Adipose tissue (tissue), 3 donors: ENCODE measurements around the gene UBD. TPM values are rescaled to one million over a fixed set of nuclear protein-coding genes. Genes with fewer than 3 reads are reported as not detected.

ENCODE experiments used
- H3K27ac ChIP-seq: one replicate; pipeline ENCODE4 v1.5.1; 2013; ENCODE audit warnings: low read depth, low read length
- WGBS, 3 donors: extraction: QIAGEN DNeasy Blood & Tissue Kit; methylation state at CpG; one replicate each; pipeline ENCODE4 v1.1.7; 2013; 5-methylcytosine and 5-hydroxymethylcytosine counted together
- polyA plus RNA-seq, 3 donors: library from polyadenylated mRNA; stranded (reverse); fragments of 200-250 nt; gene quantifications; one replicate each; pipeline ENCODE4 v1.2.3, GENCODE V29; 2013
- donor health status: healthy with polysubstance abuse.
- donor health status: Bipolar disorder and iron deficiency.
- donor health status: healthy.

UBD gene
- polyA plus RNA-seq, 3 donors = 0.67 to 2.4 (median 0.77) TPM

DNA sequence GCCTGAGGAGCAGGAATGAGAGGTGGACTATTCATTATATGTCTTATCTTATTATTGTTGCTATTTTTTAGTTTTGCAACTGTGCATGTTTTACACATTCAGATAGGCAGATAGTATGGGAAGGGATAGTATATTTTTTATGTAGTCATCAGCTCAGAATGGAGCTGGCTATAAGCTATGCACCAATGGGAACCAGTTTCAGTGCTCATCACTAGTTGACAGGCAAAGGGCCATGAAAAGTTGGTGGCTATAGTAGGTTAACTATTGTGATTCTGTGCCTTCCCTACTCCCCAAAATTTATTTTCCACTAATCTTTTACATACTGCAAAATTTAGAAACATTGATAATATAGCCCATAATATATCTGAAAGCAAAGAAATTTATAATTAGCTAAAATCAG, 5.3 kb upstream of the UBD start:
- no peak overlapping the region for H3K27ac ChIP-seq

DNA sequence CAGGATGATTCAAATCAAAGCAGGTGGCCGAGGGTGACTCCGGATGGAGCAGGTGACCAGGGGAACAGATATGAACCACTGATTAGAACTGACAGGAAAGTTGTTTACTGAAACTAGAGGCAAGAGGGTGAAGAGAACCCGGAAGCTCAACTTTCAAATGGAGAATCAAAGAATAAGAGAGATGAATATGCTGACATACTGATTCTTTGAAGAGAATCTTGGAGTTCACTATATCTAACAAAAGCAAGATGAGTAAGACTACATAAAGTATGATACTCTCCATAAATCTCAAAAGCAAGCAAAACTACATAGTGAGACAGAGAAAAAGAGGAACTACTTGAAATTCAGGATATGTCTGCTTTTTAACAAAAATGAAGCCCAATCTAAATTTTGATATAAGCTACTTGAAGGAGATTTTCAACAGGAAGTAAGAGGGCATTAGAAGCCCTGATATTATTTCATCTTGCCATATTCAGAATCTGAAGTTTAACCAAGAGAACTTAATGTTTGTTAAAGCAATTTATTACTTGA, 4.0 kb upstream of the UBD start:
- no peak overlapping the region for H3K27ac ChIP-seq
- WGBS, 3 donors = 37 to 51% (median 48%) methylated on average over 3 of the region's 3 CpGs

DNA sequence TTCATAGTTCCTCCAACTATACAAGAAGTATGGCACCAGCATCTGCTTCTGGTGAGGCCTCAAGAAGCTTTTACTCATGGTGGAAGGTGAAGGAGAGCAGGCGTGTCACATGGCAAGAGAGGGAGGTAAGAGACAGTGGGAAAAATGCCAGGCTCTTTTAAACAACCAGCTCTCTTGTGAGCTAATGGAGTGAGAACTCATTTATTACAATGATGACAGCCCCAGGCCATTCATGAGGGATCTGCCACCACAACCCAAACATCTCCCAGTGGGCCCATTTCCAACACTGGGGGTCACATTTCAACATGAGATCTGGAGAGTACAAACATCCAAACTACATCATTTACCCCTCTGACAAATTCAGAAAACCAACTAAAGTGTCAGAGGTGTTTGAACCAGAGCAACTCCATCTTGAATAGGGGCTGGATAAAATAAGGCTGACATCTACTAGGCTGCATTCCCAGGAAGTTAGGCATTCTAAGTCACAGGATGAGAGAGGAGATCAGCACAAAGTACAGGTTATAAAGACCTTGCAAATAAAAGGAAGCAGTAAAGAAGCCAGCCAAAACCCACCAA, 2.2 kb upstream of the UBD start:
- WGBS, 3 donors = 68 to 84% (median 77%) methylated on average over 1 of the region's 1 CpG
- H3K27ac ChIP-seq = no peak overlapping the region

DNA sequence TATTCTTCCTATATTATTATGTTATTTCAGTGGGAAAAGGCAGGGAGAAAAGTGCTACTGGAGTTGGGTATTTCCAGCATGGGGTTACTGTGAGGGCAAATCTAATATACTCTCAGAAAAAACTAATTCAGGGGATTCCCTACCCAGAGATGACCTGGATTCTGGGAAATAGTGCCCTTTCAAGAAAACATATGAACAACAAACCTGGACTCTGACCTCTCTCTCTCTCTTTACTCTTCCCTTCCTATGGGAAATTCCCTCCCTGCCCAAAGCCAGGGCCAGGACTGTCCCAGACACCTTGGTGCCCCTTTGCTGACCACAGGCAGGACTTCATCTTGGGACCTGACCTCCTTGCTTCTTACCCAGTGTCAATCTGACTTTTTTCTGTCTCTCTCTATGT, 1.6 kb upstream of the UBD start:
- no peak overlapping the region for H3K27ac ChIP-seq

DNA sequence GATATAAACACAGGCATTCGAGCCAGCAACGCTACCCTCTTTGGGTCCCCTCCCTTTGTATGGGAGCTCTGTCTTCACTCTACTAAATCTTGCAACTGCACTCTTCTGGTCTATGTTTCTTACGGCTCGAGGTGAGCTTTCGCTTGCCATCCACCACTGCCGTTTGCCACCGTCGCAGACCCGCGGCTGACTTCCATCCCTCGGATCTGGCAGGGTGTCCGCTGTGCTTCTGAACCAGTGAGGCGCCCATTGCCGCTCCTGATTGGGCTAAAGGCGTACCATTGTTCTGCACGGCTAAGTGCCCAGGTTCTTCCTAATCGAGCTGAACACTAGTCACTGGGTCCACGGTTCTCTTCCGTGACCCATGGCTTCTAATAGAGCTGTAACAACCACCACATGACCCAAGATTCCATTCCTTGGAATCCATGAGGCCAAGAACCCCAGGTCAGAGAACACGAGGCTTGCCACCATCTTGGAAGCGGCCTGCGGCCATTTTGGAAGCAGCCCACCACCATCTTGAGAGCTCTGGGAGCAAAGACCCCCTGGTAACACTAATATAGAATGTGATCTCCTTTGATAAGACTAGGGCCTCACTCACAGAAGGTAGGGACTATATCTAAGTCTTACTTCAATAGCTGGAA, 973 bp downstream of the UBD start:
- no peak overlapping the region for H3K27ac ChIP-seq
- WGBS, 3 donors = 89 to 91% (median 90%) methylated on average over 22 of the region's 22 CpGs

DNA sequence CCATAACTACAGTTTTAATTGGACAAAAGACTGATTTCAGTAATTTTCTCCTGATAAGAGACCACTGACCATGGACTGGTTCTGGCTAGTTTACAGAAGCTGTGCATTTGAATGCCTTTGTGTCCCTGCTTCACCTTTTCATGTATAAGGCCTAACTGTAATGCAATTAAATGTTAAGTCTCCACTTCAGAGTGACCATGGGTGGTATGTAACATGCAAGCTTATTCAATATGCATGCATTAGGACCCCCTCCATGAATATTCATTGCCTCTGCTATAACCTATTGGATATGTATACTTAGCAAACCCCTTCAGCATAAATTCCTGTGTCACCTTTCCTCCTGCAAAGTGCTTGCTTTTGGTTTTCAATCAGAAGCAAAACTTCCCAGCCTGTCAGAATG, 2.2 kb downstream of the UBD start:
- no peak overlapping the region for H3K27ac ChIP-seq

DNA sequence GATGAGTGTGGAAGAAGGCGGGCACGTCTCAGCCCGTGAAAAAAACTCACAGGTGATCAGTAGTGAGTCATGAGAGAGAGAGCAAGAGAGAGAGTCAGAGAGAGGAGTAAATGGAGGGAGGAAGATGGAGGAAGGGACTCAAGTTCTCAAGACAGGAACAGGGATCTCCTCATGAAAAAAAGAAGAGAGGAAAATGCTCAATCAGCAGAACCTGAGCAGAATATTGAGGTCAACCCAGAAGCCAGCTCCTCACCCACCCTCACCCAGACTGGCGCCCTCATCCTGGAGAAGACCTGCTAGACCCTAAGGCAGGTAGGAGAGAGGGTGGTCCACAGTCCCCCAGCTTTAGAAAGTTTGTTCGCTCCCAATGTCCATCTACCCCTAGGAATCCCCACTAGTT, 4.8 kb downstream of the UBD start:
- H3K27ac ChIP-seq = no peak overlapping the region
- 76 to 89% (median 78%) methylated on average over 5 of the region's 5 CpGs for WGBS, 3 donors

DNA sequence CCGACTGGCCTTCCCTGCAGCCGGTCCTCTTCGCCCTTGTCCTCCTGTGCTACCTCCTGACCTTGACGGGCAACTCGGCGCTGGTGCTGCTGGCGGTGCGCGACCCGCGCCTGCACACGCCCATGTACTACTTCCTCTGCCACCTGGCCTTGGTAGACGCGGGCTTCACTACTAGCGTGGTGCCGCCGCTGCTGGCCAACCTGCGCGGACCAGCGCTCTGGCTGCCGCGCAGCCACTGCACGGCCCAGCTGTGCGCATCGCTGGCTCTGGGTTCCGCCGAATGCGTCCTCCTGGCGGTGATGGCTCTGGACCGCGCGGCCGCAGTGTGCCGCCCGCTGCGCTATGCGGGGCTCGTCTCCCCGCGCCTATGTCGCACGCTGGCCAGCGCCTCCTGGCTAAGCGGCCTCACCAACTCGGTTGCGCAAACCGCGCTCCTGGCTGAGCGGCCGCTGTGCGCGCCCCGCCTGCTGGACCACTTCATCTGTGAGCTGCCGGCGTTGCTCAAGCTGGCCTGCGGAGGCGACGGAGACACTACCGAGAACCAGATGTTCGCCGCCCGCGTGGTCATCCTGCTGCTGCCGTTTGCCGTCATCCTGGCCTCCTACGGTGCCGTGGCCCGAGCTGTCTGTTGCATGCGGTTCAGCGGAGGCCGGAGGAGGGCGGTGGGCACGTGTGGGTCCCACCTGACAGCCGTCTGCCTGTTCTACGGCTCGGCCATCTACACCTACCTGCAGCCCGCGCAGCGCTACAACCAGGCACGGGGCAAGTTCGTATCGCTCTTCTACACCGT, 6.1 kb downstream of the UBD start:
- no peak overlapping the region for H3K27ac ChIP-seq
- 3% methylated on average over 80 to 83 of the region's 83 CpGs for WGBS, 3 donors

DNA sequence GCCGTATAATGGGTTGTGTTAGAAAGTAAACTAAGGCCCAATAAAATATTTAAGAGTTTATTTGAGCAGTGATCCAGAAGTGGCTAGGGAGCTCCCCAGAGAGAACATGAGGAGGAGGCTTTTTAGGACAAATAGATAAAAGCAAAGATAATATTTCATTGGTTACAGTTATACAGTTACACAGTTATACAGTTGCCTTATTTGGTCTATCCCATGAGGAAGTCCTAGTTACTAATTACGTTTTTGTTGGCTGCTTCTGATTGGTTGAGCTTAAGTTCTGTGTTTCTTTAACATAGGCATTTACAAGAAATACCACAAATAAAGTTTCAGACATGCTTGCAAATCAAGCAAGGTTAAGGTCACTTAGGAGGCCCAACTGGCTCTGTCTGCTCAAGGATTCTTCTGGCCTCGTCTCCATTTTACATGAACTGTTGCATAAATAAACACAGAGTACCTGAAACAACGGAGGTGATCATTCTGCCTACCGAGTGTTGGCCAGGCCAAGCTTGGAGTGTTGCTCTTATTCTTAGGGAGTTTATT, 7.0 kb downstream of the UBD start:
- 23 to 50% (median 28%) methylated on average over 5 of the region's 5 CpGs for WGBS, 3 donors
- no peak overlapping the region for H3K27ac ChIP-seq

DNA sequence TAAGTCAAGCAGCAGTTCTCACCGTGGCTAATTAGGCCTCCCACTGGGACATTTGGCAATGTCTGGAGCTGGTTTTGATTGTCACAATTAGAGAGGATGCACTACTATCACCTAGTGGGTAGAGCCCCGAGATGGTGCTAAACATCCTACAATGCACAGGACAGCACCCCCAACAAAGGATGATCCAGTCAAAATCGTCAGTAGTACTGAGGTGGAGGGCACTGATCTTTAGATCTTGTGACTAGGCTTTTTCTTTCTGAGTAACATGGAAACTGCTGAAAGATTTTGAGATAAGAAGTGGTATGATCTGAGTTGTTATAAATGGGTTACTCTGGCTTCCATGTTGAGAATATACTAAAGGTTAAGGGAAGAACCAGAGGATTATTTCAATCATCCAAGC, 12.0 kb downstream of the UBD start:
- 44 to 46% (median 45%) methylated on average over 3 of the region's 3 CpGs for WGBS, 3 donors
- no peak overlapping the region for H3K27ac ChIP-seq

DNA sequence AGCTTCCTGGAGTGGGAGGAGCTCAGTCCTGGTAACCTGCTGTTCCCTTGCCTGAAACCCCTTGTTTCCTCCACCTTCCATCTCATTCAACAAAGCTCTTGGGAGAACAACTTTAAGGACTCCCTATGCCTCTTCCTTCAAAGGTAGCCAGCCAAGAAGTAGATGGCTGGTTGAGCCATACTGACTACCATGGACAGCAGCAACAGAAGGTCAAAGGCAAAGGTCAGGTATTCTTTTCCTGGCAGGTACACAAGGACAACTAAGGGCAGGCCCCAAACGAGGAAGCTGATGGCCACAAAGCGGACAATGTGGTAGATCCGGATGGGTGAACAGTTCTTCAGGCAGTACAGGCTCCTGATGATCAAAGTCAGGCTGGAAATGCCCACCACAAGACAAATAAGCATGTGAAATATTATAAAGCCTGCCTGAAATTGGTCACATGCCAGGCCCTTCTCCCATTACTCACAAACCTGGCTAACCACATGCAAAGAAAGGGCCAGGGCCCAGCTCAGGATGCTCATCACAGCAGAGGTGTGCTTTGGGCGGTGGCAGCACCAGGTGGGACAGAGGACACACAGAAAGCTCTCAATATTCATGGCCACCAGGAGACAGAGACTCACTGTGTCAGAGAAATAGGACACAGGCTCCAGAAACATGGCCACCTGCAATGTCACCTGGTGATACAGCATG, 21.7 kb downstream of the UBD start:
- no peak overlapping the region for H3K27ac ChIP-seq
- 76 to 82% (median 76%) methylated on average over 4 of the region's 4 CpGs for WGBS, 3 donors

DNA sequence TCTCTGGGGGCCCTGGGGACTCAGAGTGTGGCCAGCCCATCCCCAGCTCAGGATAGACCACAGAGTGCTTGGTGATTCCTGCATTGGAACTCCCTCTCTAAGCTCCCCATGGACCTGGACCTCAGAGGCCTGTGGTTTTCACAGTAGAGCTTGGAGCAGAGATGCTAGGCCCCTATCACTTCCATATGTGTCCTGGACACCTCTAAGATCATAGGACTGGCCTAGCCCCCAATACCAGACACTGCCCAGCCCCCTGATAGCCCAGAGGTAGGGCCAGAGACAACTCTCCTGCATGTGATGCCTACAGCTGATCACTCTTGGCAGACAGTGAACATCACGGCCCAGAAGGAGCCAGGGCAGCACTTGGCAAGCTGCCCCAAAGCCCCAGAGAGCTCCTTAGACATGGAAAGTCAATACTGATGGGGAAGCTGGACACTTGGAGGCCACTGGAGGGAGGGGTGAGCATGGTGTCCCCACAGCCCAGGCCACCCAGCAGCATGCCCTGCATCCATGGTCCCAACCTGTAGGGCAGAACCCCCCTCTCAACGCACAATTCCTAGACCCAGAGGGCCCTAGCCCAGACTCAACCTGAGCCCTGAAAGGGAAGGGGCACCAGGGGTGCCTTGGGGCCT, 27.1 kb downstream of the UBD start:
- no peak overlapping the region for H3K27ac ChIP-seq
- WGBS, 3 donors = 43 to 96% (median 46%) methylated on average over 2 of the region's 2 CpGs

DNA sequence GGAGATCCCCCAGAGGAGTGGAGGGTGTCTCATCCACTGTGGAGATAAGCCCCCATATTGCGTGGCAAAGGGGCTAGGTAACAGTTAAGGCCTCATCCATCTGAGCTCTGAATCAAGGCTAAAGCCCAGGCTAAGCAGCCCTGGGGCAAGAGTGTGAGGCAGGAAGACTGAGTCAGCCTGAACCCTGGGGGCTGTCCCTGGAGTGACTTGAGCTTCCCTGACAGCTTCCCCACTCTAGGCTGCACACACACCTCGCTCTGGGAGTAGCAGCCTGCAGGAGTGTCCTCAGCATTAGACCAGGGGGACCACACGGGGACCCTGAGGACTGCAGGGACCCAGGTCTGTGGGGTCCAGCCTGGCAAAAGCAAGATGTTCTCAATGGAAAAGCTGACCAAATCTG, 27.9 kb downstream of the UBD start:
- 57 to 83% (median 76%) methylated on average over 3 of the region's 3 CpGs for WGBS, 3 donors
- H3K27ac ChIP-seq = no peak overlapping the region

DNA sequence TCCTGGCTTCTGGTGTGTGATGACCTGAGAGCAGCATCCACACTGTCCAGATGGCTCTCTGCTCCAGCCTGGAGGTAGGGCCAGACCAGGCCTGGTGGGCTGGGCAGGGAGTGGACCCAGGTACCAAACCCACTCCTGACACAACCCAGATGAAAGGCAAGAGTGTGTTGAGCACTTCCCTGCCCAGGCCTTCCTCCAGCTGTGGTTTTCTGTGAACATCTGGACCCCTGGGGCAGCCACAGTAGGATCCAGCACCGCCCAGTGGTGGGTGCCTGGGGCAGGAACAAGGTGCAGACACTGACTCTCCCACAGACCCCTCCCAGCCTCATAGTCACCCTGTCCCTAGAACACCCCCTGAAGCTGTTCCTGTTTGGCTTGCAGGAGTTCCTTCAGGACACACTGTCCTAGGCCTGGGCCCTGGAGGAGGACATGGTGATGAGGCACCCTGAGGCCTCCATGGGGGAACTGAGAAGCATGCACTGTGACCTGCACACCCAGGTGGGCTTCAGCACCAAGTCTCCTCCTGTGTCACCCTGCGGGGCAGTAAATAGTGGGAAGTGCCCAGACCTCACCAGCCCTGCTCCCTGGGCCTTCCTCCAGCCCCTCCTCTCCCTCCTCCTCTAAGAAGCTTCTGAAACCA, 28.7 kb downstream of the UBD start:
- 76 to 96% (median 90%) methylated on average over 2 of the region's 2 CpGs for WGBS, 3 donors

DNA sequence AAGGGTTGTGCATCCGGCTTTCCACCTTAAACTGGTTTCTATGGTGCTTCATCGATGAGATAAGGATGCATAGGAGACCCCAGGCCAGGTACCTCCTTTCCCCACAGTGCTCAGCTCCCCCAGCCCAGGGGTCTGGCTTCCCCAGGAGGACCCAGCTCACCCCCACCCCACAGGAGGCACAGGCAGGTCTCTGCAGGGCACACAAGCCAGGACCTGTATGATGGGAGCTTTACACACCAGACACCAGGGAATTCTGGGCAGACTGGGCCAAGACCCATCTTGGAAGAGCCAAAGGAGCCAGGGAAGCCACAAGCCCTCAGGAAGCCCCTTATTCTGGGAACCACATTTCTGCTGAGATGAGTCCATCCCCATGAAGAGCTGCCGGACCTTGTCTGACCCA, 29.6 kb downstream of the UBD start:
- WGBS, 3 donors = 92 to 95% (median 92%) methylated on average over 3 of the region's 3 CpGs
- H3K27ac ChIP-seq = no peak overlapping the region

More for the DNA sequence above, 28.7 kb downstream of the UBD start:
- no peak overlapping the region for H3K27ac ChIP-seq

DNA sequence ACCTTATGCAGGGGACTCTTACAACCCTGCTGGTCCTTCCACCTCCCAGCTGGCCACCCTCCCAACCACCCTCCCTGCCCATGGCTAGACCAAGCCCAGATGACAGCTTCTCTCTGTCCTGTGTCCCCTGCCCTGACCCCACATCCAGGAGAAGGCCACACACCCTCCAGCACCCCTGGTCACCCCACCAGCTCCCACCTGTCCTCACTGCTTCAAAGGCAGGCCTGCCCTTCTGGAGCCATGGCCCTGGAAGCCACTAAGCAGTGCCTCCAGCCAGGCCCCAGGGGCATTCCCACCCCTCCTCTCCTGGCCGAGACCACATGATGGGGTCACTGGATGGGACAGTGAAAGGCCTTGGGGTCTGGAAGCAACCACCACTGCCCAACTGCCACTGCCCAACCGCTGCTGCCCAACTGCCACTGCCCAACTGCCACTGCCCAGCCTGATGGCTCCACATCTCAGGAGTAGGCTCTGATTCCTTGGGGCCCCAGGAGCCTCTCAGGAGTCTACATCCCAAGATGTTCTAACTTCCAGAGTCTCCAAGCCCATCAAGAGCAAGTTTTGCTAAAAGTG, 30.5 kb downstream of the UBD start:
- no peak overlapping the region for H3K27ac ChIP-seq
- WGBS, 3 donors = 88 to 92% (median 91%) methylated on average over 2 of the region's 2 CpGs

DNA sequence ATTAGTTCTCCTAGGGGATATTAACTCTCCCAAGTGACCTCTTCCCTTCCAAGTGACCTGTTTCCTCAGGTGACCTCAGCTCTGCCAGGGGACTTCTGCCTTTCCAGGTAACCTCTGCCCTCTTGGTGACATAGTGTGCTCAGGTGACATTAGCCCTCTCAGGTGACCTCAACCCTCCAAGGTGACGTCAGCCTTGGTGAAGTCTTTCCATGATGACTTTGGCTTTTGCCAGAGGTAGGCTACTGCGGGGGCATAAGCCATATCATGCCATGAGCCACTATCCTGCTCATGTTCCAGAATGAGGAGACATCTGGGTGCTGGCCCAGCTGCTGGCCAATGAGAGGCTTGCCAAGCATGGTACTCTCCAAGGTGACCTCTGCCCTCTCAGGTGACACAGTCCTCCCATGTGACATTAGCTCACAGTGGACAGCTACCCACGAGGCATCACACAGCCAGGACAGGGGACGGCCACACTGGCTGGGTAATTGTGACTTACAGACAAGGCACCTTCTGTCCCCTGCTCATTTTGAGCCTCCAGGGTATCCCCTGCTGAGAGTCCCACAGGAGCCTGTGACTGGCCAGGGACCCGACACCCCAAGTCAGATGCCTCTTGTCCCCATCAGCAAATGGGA, 31.1 kb downstream of the UBD start:
- WGBS, 3 donors = 73 to 84% (median 76%) methylated on average over 5 of the region's 5 CpGs
- no peak overlapping the region for H3K27ac ChIP-seq
